SU-DHL-6 (cell line): Measurements from ENCODE around the gene LYPD3.

Experiments used
- EZH2phosphoT487 ChIP-seq: fragments of 200-600 bp; sonication (generic), shearing (Covaris generic); conservative IDR thresholded peaks from 2 replicates; pipeline ENCODE4 v1.6.1; 2018; ENCODE audit warnings: mild to moderate bottlenecking, antibody characterized with exemption, low read length, moderate library complexity, mixed read lengths
- TF ChIP-seq, protein P1 (sequence below): fragments of 200-600 bp; sonication (generic); IDR thresholded peaks from one replicate; pipeline ENCODE4 v1.5.1; 2017; ENCODE audit warnings: antibody characterized with exemption, mild to moderate bottlenecking, low read length, moderate library complexity; ENCODE audit not compliant: insufficient read depth, poor library complexity, severe bottlenecking

DNA sequence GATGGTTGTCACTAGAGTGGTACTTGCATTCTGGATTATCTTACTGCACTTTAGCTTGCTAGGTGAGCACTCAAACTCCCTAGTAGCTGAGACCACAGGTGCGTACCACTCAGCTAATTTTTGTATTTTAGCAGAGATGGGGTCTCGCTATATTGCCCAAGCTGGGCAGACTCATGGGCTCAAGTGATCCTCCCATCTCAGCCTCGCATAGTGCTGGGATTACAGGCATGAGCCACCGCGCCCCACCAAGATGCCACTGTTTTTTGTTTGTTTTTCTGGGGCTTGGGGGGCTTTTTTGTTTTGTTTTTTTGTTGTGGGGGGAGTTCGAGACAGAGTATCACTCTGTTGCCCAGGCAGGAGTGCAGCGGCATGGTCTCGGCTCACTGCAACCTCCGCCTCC is 17.8 kb downstream of the LYPD3 start:
- TF ChIP-seq, protein P1, sequence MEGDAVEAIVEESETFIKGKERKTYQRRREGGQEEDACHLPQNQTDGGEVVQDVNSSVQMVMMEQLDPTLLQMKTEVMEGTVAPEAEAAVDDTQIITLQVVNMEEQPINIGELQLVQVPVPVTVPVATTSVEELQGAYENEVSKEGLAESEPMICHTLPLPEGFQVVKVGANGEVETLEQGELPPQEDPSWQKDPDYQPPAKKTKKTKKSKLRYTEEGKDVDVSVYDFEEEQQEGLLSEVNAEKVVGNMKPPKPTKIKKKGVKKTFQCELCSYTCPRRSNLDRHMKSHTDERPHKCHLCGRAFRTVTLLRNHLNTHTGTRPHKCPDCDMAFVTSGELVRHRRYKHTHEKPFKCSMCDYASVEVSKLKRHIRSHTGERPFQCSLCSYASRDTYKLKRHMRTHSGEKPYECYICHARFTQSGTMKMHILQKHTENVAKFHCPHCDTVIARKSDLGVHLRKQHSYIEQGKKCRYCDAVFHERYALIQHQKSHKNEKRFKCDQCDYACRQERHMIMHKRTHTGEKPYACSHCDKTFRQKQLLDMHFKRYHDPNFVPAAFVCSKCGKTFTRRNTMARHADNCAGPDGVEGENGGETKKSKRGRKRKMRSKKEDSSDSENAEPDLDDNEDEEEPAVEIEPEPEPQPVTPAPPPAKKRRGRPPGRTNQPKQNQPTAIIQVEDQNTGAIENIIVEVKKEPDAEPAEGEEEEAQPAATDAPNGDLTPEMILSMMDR, result no peak
- TF ChIP-seq EZH2phosphoT487, result no peak
